ENCODE measurements around the gene ADORA3.

GRCh38 chr1:111551623-111552411 lies 48.4 kb upstream of the ADORA3 start:
- TF ChIP-seq POLR2A (IDR thresholded peaks at IDR 0.05; ENCODE audit: low read depth, low read length) (no peak), EZH2 (IDR thresholded peaks at IDR 0.05; ENCODE audit: borderline replicate concordance, low read depth, low read length, severe bottlenecking) (no peak), POLR2AphosphoS5 (IDR thresholded peaks at IDR 0.05; ENCODE audit: insufficient read depth, low read depth, low read length) (no peak), MAX (IDR thresholded peaks at IDR 0.05; ENCODE audit: insufficient read depth, insufficient read length) (no peak), CTCF (IDR thresholded peaks at IDR 0.05; ENCODE audit: extremely low read depth in 1 of 2, insufficient read depth in 1 of 2, low read depth in 1 of 2, low read length in 2 of 2) (no peak), FOS (IDR thresholded peaks at IDR 0.05; ENCODE audit: borderline replicate concordance, insufficient read depth, low read length) (no peak)
